C4-2B (cell line): ENCODE results near the gene LDLRAD3.

Source experiments
- CTCF ChIP-seq: fragments of 450-650 bp; conservative IDR thresholded peaks from 2 replicates; pipeline ENCODE4 v1.5.1; 2017; ENCODE audit warnings: mild to moderate bottlenecking
- ZFX ChIP-seq: fragments of 450-650 bp; IDR thresholded peaks from 2 replicates; pipeline ENCODE4 v1.6.1; 2017

GRCh38 chr11:36147491-36147890 is 203.6 kb downstream of the LDLRAD3 start:
- TF ChIP-seq CTCF (no peak), ZFX (no peak)
